ENCODE measurements around the gene CNPY1. TPM values are rescaled to one million over a fixed set of nuclear protein-coding genes. Genes with fewer than 3 reads are reported as not detected.

Gene CNPY1
- total and polyA plus RNA-seq, 9 of the 15 experiments (the other 6 are each of a cell fraction or from before 2014, with no cell fraction given): not detected

DNA sequence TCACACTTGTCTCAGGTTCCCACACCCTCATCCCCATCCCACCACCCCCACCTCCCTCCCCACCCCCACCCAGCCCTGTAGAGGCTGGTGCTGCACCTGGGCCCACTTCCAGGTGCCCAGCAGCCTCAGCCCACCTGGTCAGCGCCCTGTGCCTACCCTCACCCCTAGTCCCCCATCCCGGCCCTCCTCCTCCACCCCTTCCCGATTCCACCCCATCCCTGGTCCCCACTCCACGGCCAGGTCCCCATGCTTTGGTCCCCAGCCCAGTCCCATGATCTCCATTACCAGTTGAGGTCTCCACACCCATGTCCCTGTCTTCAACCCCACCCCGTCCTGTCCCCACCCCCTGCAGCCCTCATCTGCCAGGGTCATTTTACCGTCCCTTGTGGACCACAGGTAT, 24.6 kb upstream of the CNPY1 start:
- Histone ChIP-seq H3K9me1 (ENCODE audit: control insufficient read depth, insufficient read depth, low read length) (no peaks in the 10 kb centered on the region), H3K9ac (ENCODE audit: insufficient read depth in 1 of 2, low read depth in 2 of 2, low read length in 2 of 2) (no peak overlapping the region), H3K4me3 (no peak overlapping the region), H3K4me1 (replicated peaks in 1 of 2; ENCODE audit: control insufficient read depth in 2 of 2, insufficient read depth in 2 of 2, low read length in 2 of 2) (peaks cover 0 to 7% of the 10 kb centered on the region in 2 experiments; a peak in 1 of 5 replicates), H3K9me3 (replicated peaks; ENCODE audit: control insufficient read depth, insufficient read depth, low read depth, low read length) (no peaks in the 10 kb centered on the region), H3K27ac (ENCODE audit: extremely low read depth, low read depth, low read length) (no peak overlapping the region), H3K4me2 (ENCODE audit: insufficient read depth, low read length) (no peak overlapping the region), H3K27me3 (ENCODE audit: control insufficient read depth in 2 of 2, insufficient read depth in 2 of 2, low read length in 2 of 2) (peaks cover 62 to 88% of the 10 kb centered on the region in 2 experiments), H2AFZ (ENCODE audit: low read depth, low read length) (no peak overlapping the region), H4K20me1 (replicated peaks; ENCODE audit: control insufficient read depth, insufficient read depth, low read length) (peaks cover 21% of the 10 kb centered on the region), H3K79me2 (ENCODE audit: control insufficient read depth, insufficient read depth, low read length) (no peaks in the 10 kb centered on the region), H3K36me3 (ENCODE audit: control insufficient read depth, insufficient read depth, low read length) (no peaks in the 10 kb centered on the region)
- DNase-seq (ENCODE audit: extremely low read depth in 1 of 4, low spot score in 3 of 4): no peak
- FAIRE-seq: no peak
- no peak for ATAC-seq
- 0% methylated on average over 4 of the region's 6 CpGs for WGBS (ENCODE audit: insufficient coverage, low coverage, missing lambda C conversion rate)
- CTCF ChIA-PET (ENCODE audit: low intra/inter-chr PET ratio): no interaction called here
- intact Hi-C loops (cut with micrococcal nuclease) (no loop called here), in situ Hi-C loops (cut with MboI) (no loop called here)
- no TSS peak for BruUV-seq (replicated peaks)
- POLR2A ChIA-PET: interaction anchor here (0.5 kb wide), 1 partner anchor 117 kb away, joined by 3 read pairs; no protein-coding TSS in a partner anchor
- TF ChIP-seq HEY1 (CRISPR knock-in tag; IDR thresholded peaks at IDR 0.05; ENCODE audit: borderline replicate concordance): no peak
- TF ChIP-seq, protein P1, sequence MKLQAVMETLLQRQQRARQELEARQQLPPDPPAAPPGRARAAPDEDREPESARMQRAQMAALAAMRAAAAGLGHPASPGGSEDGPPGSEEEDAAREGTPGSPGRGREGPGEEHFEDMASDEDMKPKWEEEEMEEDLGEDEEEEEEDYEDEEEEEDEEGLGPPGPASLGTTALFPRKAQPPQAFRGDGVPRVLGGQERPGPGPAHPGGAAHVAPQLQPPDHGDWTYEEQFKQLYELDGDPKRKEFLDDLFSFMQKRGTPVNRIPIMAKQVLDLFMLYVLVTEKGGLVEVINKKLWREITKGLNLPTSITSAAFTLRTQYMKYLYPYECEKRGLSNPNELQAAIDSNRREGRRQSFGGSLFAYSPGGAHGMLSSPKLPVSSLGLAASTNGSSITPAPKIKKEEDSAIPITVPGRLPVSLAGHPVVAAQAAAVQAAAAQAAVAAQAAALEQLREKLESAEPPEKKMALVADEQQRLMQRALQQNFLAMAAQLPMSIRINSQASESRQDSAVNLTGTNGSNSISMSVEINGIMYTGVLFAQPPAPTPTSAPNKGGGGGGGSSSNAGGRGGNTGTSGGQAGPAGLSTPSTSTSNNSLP (IDR thresholded peaks at IDR 0.05; ENCODE audit: borderline replicate concordance, low read depth, low read length): no peak
- no peak for TF ChIP-seq ASH1L (IDR thresholded peaks at IDR 0.05; ENCODE audit: borderline replicate concordance, low read depth, partially characterized antibody)
- no peak for TF ChIP-seq LCOR (CRISPR knock-in tag; IDR thresholded peaks at IDR 0.05)
- no peak for TF ChIP-seq SMARCB1 (IDR thresholded peaks at IDR 0.05; ENCODE audit: insufficient read length, low read depth)
- no peak for TF ChIP-seq YBX1 (IDR thresholded peaks at IDR 0.05)
- TF ChIP-seq, protein P2, sequence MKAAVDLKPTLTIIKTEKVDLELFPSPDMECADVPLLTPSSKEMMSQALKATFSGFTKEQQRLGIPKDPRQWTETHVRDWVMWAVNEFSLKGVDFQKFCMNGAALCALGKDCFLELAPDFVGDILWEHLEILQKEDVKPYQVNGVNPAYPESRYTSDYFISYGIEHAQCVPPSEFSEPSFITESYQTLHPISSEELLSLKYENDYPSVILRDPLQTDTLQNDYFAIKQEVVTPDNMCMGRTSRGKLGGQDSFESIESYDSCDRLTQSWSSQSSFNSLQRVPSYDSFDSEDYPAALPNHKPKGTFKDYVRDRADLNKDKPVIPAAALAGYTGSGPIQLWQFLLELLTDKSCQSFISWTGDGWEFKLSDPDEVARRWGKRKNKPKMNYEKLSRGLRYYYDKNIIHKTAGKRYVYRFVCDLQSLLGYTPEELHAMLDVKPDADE (conservative IDR thresholded peaks at IDR 0.05; ENCODE audit: control insufficient read depth, low read depth, low read length): no peak
- TF ChIP-seq ZNF354B (CRISPR knock-in tag; IDR thresholded peaks at IDR 0.05): no peak
- no peak for TF ChIP-seq MAFF (IDR thresholded peaks at IDR 0.05; ENCODE audit: low read length)
- TF ChIP-seq, protein P3, sequence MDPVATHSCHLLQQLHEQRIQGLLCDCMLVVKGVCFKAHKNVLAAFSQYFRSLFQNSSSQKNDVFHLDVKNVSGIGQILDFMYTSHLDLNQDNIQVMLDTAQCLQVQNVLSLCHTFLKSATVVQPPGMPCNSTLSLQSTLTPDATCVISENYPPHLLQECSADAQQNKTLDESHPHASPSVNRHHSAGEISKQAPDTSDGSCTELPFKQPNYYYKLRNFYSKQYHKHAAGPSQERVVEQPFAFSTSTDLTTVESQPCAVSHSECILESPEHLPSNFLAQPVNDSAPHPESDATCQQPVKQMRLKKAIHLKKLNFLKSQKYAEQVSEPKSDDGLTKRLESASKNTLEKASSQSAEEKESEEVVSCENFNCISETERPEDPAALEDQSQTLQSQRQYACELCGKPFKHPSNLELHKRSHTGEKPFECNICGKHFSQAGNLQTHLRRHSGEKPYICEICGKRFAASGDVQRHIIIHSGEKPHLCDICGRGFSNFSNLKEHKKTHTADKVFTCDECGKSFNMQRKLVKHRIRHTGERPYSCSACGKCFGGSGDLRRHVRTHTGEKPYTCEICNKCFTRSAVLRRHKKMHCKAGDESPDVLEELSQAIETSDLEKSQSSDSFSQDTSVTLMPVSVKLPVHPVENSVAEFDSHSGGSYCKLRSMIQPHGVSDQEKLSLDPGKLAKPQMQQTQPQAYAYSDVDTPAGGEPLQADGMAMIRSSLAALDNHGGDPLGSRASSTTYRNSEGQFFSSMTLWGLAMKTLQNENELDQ (CRISPR knock-in tag; IDR thresholded peaks at IDR 0.05; ENCODE audit: borderline replicate concordance): no peak
- TF ChIP-seq NFXL1 (CRISPR knock-in tag; IDR thresholded peaks at IDR 0.05): no peak
- TF ChIP-seq TEAD1 (CRISPR knock-in tag; IDR thresholded peaks at IDR 0.05): no peak
- TF ChIP-seq SMAD3 (CRISPR knock-in tag; conservative IDR thresholded peaks at IDR 0.05): no peak
- TF ChIP-seq, protein P4, sequence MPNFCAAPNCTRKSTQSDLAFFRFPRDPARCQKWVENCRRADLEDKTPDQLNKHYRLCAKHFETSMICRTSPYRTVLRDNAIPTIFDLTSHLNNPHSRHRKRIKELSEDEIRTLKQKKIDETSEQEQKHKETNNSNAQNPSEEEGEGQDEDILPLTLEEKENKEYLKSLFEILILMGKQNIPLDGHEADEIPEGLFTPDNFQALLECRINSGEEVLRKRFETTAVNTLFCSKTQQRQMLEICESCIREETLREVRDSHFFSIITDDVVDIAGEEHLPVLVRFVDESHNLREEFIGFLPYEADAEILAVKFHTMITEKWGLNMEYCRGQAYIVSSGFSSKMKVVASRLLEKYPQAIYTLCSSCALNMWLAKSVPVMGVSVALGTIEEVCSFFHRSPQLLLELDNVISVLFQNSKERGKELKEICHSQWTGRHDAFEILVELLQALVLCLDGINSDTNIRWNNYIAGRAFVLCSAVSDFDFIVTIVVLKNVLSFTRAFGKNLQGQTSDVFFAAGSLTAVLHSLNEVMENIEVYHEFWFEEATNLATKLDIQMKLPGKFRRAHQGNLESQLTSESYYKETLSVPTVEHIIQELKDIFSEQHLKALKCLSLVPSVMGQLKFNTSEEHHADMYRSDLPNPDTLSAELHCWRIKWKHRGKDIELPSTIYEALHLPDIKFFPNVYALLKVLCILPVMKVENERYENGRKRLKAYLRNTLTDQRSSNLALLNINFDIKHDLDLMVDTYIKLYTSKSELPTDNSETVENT (CRISPR knock-in tag; IDR thresholded peaks at IDR 0.05): no peak
- TF ChIP-seq, protein P5, sequence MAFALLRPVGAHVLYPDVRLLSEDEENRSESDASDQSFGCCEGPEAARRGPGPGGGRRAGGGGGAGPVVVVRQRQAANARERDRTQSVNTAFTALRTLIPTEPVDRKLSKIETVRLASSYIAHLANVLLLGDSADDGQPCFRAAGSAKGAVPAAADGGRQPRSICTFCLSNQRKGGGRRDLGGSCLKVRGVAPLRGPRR (CRISPR knock-in tag; IDR thresholded peaks at IDR 0.05): no peak

All from K562 (cell line).